HCT116 (cell line): ENCODE measurements around the gene STYXL2. TPM values are rescaled to one million over a fixed set of nuclear protein-coding genes. Genes with fewer than 3 reads are reported as not detected.

Source experiments
- ATAC-seq: fragments of 200-7000 bp; cut with Tn5 transposase; 2 replicates; pipeline ENCODE4 v1.9.1; 2020; ENCODE audit warnings: mild to moderate bottlenecking, moderate library complexity
- BruUV-seq: library from RNA; stranded (reverse); fragments of 400-500 nt; replicated peaks from 2 replicates; lab custom pipeline; 2021; lab: Mats Ljungman, UMichigan
- CTCF ChIA-PET: fragments of 300-600 bp; sonication (Branson Sonifier 250); formaldehyde crosslinking; loops from one replicate; lab custom pipeline; 2021; ENCODE audit warnings: antibody characterized with exemption; lab: Charles Lee
- POLR2A ChIA-PET: fragments of 300-600, 350-600 bp; sonication (Branson Sonifier 250); formaldehyde crosslinking; loops from one replicate; lab custom pipeline; 2021; ENCODE audit warnings: antibody characterized with exemption; lab: Charles Lee
- RAD21 ChIA-PET, 2 experiments: fragments of 300-600 bp; sonication (Branson Sonifier 250); formaldehyde crosslinking; loops; one replicate each; lab custom pipeline; 2023; ENCODE audit warnings: low total read pairs in 2 of 2; ENCODE audit not compliant: uncharacterized antibody in 2 of 2, unreplicated experiment in 2 of 2, low non-redundant PET in 1 of 2; lab: Charles Lee
- DNase-seq: peaks from one replicate; pipeline ENCODE4 v3.0.0-alpha.2; 2010; ENCODE audit warnings: low read depth, low spot score
- H2AFZ ChIP-seq: fragments of 200-600 bp; shearing (Covaris generic), sonication (generic); 2 replicates; pipeline ENCODE4 v1.6.1; 2017; ENCODE audit warnings: low read depth, mixed run types, mixed read lengths, antibody characterized with exemption, low read length; ENCODE audit not compliant: poor library complexity, severe bottlenecking
- H3K27ac ChIP-seq: 2 replicates; pipeline ENCODE4 v1.5.1; 2012; ENCODE audit warnings: low read depth, low read length
- H3K27me3 ChIP-seq: fragments of 200-600 bp; sonication (generic); 2 replicates; pipeline ENCODE4 v1.6.1; 2016; ENCODE audit warnings: mixed run types, low read length, mixed read lengths; ENCODE audit not compliant: insufficient read depth
- H3K36me3 ChIP-seq, 2 experiments: fragments of 200-500 bp in 1 of 2; fragments of 200-600 bp in 1 of 2; sonication (Bioruptor generic) in 1 of 2; sonication (generic) in 1 of 2; 2 replicates each; pipeline versions ENCODE4 v1.5.1 to v1.6.1; 2014 to 2016; ENCODE audit warnings: low read length in 2 of 2, inconsistent platforms in 1 of 2, mixed read lengths in 1 of 2, mixed run types in 1 of 2; ENCODE audit not compliant: insufficient read depth in 2 of 2, control insufficient read depth in 1 of 2
- H3K4me1 ChIP-seq, 2 experiments: fragments of 200-600 bp in 1 of 2; sonication (generic) in 1 of 2; 2 replicates each; pipeline versions ENCODE4 v1.5.1 to v1.6.1; 2012 to 2017; ENCODE audit warnings: low read length in 2 of 2, inconsistent platforms in 1 of 2, mild to moderate bottlenecking in 1 of 2, mixed read lengths in 1 of 2, mixed run types in 1 of 2, moderate library complexity in 1 of 2; ENCODE audit not compliant: insufficient read depth in 2 of 2, control insufficient read depth in 1 of 2
- H3K4me2 ChIP-seq: fragments of 200-600 bp; sonication (generic); 2 replicates; pipeline ENCODE4 v1.6.1; 2017; ENCODE audit warnings: mixed run types, low read length, mixed read lengths
- H3K4me3 ChIP-seq, 2 experiments: fragments of 200-600 bp in 1 of 2; sonication (generic) in 1 of 2; replicated peaks in 1 of 2; 2 replicates each; pipeline ENCODE4 v1.5.1; 2011 to 2016; ENCODE audit warnings: low read length in 2 of 2, control low read depth in 1 of 2, low read depth in 1 of 2, mild to moderate bottlenecking in 1 of 2, mixed read lengths in 1 of 2, mixed run types in 1 of 2
- H3K79me2 ChIP-seq: fragments of 200-600 bp; sonication (generic); 2 replicates; pipeline ENCODE4 v1.6.1; 2017; ENCODE audit warnings: mild to moderate bottlenecking, mixed run types, low read length, moderate library complexity, mixed read lengths; ENCODE audit not compliant: insufficient read depth
- H3K9ac ChIP-seq: fragments of 200-600 bp; sonication (generic); 2 replicates; pipeline ENCODE4 v1.6.1; 2016; ENCODE audit warnings: low read length, mixed read lengths
- H3K9me2 ChIP-seq: fragments of 200-600 bp; sonication (generic), shearing (Covaris generic); 2 replicates; pipeline ENCODE4 v1.6.1; 2017; ENCODE audit warnings: mixed run types, mild to moderate bottlenecking, moderate library complexity; ENCODE audit not compliant: insufficient read depth
- H3K9me3 ChIP-seq, 2 experiments: fragments of 200-500 bp in 1 of 2; fragments of 200-600 bp in 1 of 2; sonication (Bioruptor generic) in 1 of 2; sonication (generic) in 1 of 2; 2 replicates each; pipeline ENCODE4 v1.6.1; 2014 to 2017; ENCODE audit warnings: low read length in 2 of 2, mixed read lengths in 2 of 2, inconsistent platforms in 1 of 2, low read depth in 1 of 2, mild to moderate bottlenecking in 1 of 2, mixed run types in 1 of 2, moderate library complexity in 1 of 2; ENCODE audit not compliant: control insufficient read depth in 1 of 2, insufficient read depth in 1 of 2
- H4K20me1 ChIP-seq: fragments of 200-600 bp; sonication (generic), shearing (Covaris generic); 2 replicates; pipeline ENCODE4 v1.6.1; 2017; ENCODE audit warnings: mixed run types, mild to moderate bottlenecking, moderate library complexity; ENCODE audit not compliant: insufficient read depth
- CBX3 ChIP-seq: IDR thresholded peaks from 2 replicates; pipeline ENCODE4 v1.6.1; 2012; ENCODE audit warnings: low read depth
- EGR1 ChIP-seq: IDR thresholded peaks from 2 replicates; pipeline ENCODE4 v1.6.1; 2012; ENCODE audit warnings: low read depth
- ELF1 ChIP-seq: IDR thresholded peaks from 2 replicates; pipeline ENCODE4 v1.6.1; 2012; ENCODE audit warnings: low read depth, borderline replicate concordance
- EZH2 ChIP-seq: fragments of 200-600 bp; sonication (generic); IDR thresholded peaks from 2 replicates; pipeline ENCODE4 v1.6.1; 2017; ENCODE audit warnings: antibody characterized with exemption, mixed run types
- EZH2phosphoT487 ChIP-seq: fragments of 200-600 bp; IDR thresholded peaks from 2 replicates; pipeline ENCODE4 v1.6.1; 2018; ENCODE audit warnings: antibody characterized with exemption, borderline replicate concordance
- JUND ChIP-seq: IDR thresholded peaks from 2 replicates; pipeline ENCODE4 v1.6.1; 2012
- MAX ChIP-seq: IDR thresholded peaks from 2 replicates; pipeline ENCODE4 v1.6.1; 2012
- POLR2A ChIP-seq: IDR thresholded peaks from 2 replicates; pipeline ENCODE4 v1.7.0; 2011; ENCODE audit warnings: borderline replicate concordance; ENCODE audit not compliant: insufficient read depth, insufficient read length; ENCODE audit errors: extremely low read depth
- POLR2AphosphoS5 ChIP-seq: IDR thresholded peaks from 2 replicates; pipeline ENCODE4 v1.6.1; 2011; ENCODE audit warnings: mild to moderate bottlenecking, low read depth, low read length, moderate library complexity
- RAD21 ChIP-seq: IDR thresholded peaks from 2 replicates; pipeline ENCODE4 v1.6.1; 2012; ENCODE audit warnings: low read depth, mild to moderate bottlenecking
- REST ChIP-seq: IDR thresholded peaks from 2 replicates; pipeline ENCODE4 v1.6.1; 2012; ENCODE audit warnings: low read depth
- SP1 ChIP-seq: IDR thresholded peaks from 2 replicates; pipeline ENCODE4 v1.6.1; 2012; ENCODE audit warnings: low read depth
- SRF ChIP-seq: IDR thresholded peaks from 2 replicates; pipeline ENCODE4 v1.6.1; 2012; ENCODE audit warnings: low read depth
- YY1 ChIP-seq: IDR thresholded peaks from 2 replicates; pipeline ENCODE4 v1.6.1; 2011; ENCODE audit warnings: low read length, low read depth, moderate library complexity, mild to moderate bottlenecking; ENCODE audit not compliant: insufficient replicate concordance; ENCODE audit errors: extremely low read depth
- ZBTB33 ChIP-seq: IDR thresholded peaks from 2 replicates; pipeline ENCODE4 v1.6.1; 2011; ENCODE audit warnings: mild to moderate bottlenecking, low read length, moderate library complexity; ENCODE audit not compliant: insufficient replicate concordance; ENCODE audit errors: extremely low read depth
- ZFX ChIP-seq: fragments of 450-650 bp; IDR thresholded peaks from 2 replicates; pipeline ENCODE4 v1.6.1; 2017
- ZNF274 ChIP-seq: fragments of 200-500 bp; sonication (Bioruptor generic); IDR thresholded peaks from 2 replicates; pipeline ENCODE4 v1.6.1; 2014; ENCODE audit warnings: mild to moderate bottlenecking, low read depth, low read length, inconsistent platforms
- intact Hi-C: fragments of 100-400 bp; cut with micrococcal nuclease; formaldehyde crosslinking; loops from 2 replicates; pipeline ENCODE4 v1.10.0; 2022
- total RNA-seq: library from RNA; stranded (reverse); gene quantifications from one replicate; pipeline ENCODE4 v1.2.1, GENCODE V29; 2021; ENCODE audit not compliant: unreplicated experiment
- TF ChIP-seq, protein P1 (sequence below), 3 experiments: fragments of 200-600 bp in 1 of 3; sonication (generic) in 1 of 3; IDR thresholded peaks in 2 of 3; conservative IDR thresholded peaks in 1 of 3; 2 replicates each; pipeline ENCODE4 v1.5.1; 2012 to 2017; ENCODE audit warnings: low read depth in 2 of 3, low read length in 2 of 3, antibody characterized with exemption in 1 of 3, borderline replicate concordance in 1 of 3, control low read depth in 1 of 3, mild to moderate bottlenecking in 1 of 3, mixed read lengths in 1 of 3, mixed run types in 1 of 3, moderate library complexity in 1 of 3; ENCODE audit not compliant: insufficient read depth in 1 of 3
- TF ChIP-seq, protein P2 (sequence below): IDR thresholded peaks from 2 replicates; pipeline ENCODE4 v1.6.1; 2012

The STYXL2 gene
- total RNA-seq, 1 experiment from 2014 or later, result not detected

GRCh38 chr1:167104256-167104633 lies 10.4 kb downstream of the STYXL2 start:
- no peak for ATAC-seq
- no peak overlapping the region for H2AFZ ChIP-seq
- intact Hi-C loops, result no loop called here
- peaks cover 0 to 19% of the 10 kb centered on the region in 2 experiments; a peak in 2 of 4 replicates for H3K4me1 ChIP-seq
- no peaks in the 10 kb centered on the region for H3K36me3 ChIP-seq
- no peaks in the 10 kb centered on the region for H3K9me2 ChIP-seq
- H3K27ac ChIP-seq, result no peak overlapping the region
- TF ChIP-seq POLR2AphosphoS5, result no peak
- no peak for TF ChIP-seq ZBTB33
- TF ChIP-seq REST, result no peak
- TF ChIP-seq MAX, result no peak
- TF ChIP-seq EZH2, result no peak
- TF ChIP-seq POLR2A, result no peak
- TF ChIP-seq RAD21, result no peak
- TF ChIP-seq, protein P1, sequence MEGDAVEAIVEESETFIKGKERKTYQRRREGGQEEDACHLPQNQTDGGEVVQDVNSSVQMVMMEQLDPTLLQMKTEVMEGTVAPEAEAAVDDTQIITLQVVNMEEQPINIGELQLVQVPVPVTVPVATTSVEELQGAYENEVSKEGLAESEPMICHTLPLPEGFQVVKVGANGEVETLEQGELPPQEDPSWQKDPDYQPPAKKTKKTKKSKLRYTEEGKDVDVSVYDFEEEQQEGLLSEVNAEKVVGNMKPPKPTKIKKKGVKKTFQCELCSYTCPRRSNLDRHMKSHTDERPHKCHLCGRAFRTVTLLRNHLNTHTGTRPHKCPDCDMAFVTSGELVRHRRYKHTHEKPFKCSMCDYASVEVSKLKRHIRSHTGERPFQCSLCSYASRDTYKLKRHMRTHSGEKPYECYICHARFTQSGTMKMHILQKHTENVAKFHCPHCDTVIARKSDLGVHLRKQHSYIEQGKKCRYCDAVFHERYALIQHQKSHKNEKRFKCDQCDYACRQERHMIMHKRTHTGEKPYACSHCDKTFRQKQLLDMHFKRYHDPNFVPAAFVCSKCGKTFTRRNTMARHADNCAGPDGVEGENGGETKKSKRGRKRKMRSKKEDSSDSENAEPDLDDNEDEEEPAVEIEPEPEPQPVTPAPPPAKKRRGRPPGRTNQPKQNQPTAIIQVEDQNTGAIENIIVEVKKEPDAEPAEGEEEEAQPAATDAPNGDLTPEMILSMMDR (IDR thresholded peaks at IDR 0.05 in 2 of 3, conservative IDR thresholded peaks at IDR 0.05 in 1 of 3; ENCODE audit: borderline replicate concordance in 1 of 3, insufficient read depth in 1 of 3, low read depth in 2 of 3, low read length in 2 of 3), result no peak
- TF ChIP-seq ELF1, result no peak
- no peak for TF ChIP-seq CBX3
- no peak for TF ChIP-seq EZH2phosphoT487
- TF ChIP-seq, protein P2, sequence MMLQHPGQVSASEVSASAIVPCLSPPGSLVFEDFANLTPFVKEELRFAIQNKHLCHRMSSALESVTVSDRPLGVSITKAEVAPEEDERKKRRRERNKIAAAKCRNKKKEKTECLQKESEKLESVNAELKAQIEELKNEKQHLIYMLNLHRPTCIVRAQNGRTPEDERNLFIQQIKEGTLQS, result no peak
- TF ChIP-seq ZFX, result no peak
- no peak for TF ChIP-seq SRF
- TF ChIP-seq SP1, result no peak
- TF ChIP-seq EGR1, result no peak
- no peak for TF ChIP-seq JUND
- no peak for TF ChIP-seq ZNF274
- no peak for TF ChIP-seq YY1
- no TSS peak for BruUV-seq
- no peaks in the 10 kb centered on the region for H3K79me2 ChIP-seq
- CTCF ChIA-PET, result no interaction called here
- no peak overlapping the region for H3K4me2 ChIP-seq
- RAD21 ChIA-PET, result interaction anchor here in 1 of 2 experiments (0.6 kb wide), 1 partner anchor 14 kb away, joined by 5 read pairs; the partner anchor contains the start of gene GPA33
- H3K4me3 ChIP-seq, result no peak overlapping the region
- H3K27me3 ChIP-seq, result no peaks in the 10 kb centered on the region
- no peaks in the 10 kb centered on the region for H3K9me3 ChIP-seq
- no peaks in the 10 kb centered on the region for H4K20me1 ChIP-seq
- POLR2A ChIA-PET, result no interaction called here
- no peak overlapping the region for H3K9ac ChIP-seq
- no peak for DNase-seq
